Measurements from ENCODE around the gene DNASE2. TPM values are rescaled to one million over a fixed set of nuclear protein-coding genes. Genes with fewer than 3 reads are reported as not detected.
"Not testable (repeated sequence)": the region's sequence is repeated elsewhere in the genome, so short reads cannot be mapped to it uniquely, and the experiment has no call there.

DNASE2 gene
- 10.9 TPM for polyA plus RNA-seq (ENCODE audit: insufficient read length)

- DNase-seq, result peak; percentile 91
Measured at GRCh38 chr19:12881172-12881808, at the start of gene DNASE2. Gene DNASE2 (minus strand): TSS chr19:12881449. CDS start chr19:12881375, 74 bp downstream.

- no peak for DNase-seq
Measured at GRCh38 chr19:12930002-12930645, 48.9 kb upstream of the DNASE2 start.

- DNase-seq, result no peak
Measured at GRCh38 chr19:12924621-12925310, 43.5 kb upstream of the DNASE2 start.

GRCh38 chr19:12922959-12923358, 41.7 kb upstream of the DNASE2 start:
- DNase-seq, result no peak

GRCh38 chr19:12921047-12921446, 39.8 kb upstream of the DNASE2 start:
- no peak for DNase-seq

GRCh38 chr19:12918253-12918652, 37.0 kb upstream of the DNASE2 start:
- DNase-seq, result no peak

- not testable (repeated sequence) for DNase-seq
Measured at GRCh38 chr19:12915860-12916259, 34.6 kb upstream of the DNASE2 start.

GRCh38 chr19:12913851-12914690, 32.8 kb upstream of the DNASE2 start:
- peak; percentile 28 for DNase-seq

- DNase-seq, result peak; percentile 74
Measured at GRCh38 chr19:12913011-12913561, 31.8 kb upstream of the DNASE2 start.

- no peak for DNase-seq
Measured at GRCh38 chr19:12912571-12912970, 31.3 kb upstream of the DNASE2 start.

GRCh38 chr19:12907166-12907565, 25.9 kb upstream of the DNASE2 start:
- no peak for DNase-seq

GRCh38 chr19:12899891-12900518, 18.8 kb upstream of the DNASE2 start:
- no peak for DNase-seq

GRCh38 chr19:12896460-12896859, 15.2 kb upstream of the DNASE2 start:
- no peak for DNase-seq

GRCh38 chr19:12893582-12893981, 12.3 kb upstream of the DNASE2 start:
- DNase-seq, result no peak

GRCh38 chr19:12891553-12892021, 10.3 kb upstream of the DNASE2 start:
- no peak for DNase-seq

GRCh38 chr19:12890787-12891552, 9.7 kb upstream of the DNASE2 start, which contains the start of gene GCDH:
Gene GCDH (plus strand): TSS chr19:12891160. CDS start chr19:12891305, 145 bp downstream.
- peak; percentile 96 for DNase-seq

GRCh38 chr19:12890299-12890786, 9.1 kb upstream of the DNASE2 start:
- not testable (repeated sequence) for DNase-seq

- DNase-seq, result no peak
Measured at GRCh38 chr19:12888006-12888603, 6.9 kb upstream of the DNASE2 start.

- no peak for DNase-seq
Measured at GRCh38 chr19:12886969-12887747, 5.9 kb upstream of the DNASE2 start, which contains the start of gene KLF1. Gene KLF1 (minus strand): TSS chr19:12887201. CDS start chr19:12887140, 61 bp downstream.
